ENCODE results near the gene NFIA. TPM values are rescaled to one million over a fixed set of nuclear protein-coding genes. Genes with fewer than 3 reads are reported as not detected.

NFIA gene
- total and polyA plus RNA-seq, 2 of the 13 experiments (the other 11 are each of a cell fraction or from before 2014, with no cell fraction given), result 14.7 to 28.5 TPM

- no peak overlapping the region for H3K27ac ChIP-seq (ENCODE audit: extremely low read length, insufficient read depth, low read length)
- peaks cover 0 to 9% of the 10 kb centered on the region in 2 experiments; a peak in 2 of 5 replicates for H3K36me3 ChIP-seq (replicated peaks in 1 of 2; ENCODE audit: control insufficient read depth in 1 of 2, insufficient read depth in 2 of 2, low read length in 2 of 2)
- FAIRE-seq, result no peak
- H3K4me3 ChIP-seq (replicated peaks in 1 of 3; ENCODE audit: insufficient read depth in 1 of 3, low read depth in 2 of 3, low read length in 3 of 3), result no peak overlapping the region
- 98% methylated on average over 4 of the region's 4 CpGs for WGBS (ENCODE audit: low lambda C conversion rate)
- H3K9ac ChIP-seq (ENCODE audit: insufficient read depth, low read depth, low read length), result no peak overlapping the region
- ChIA-PET CTCF (ENCODE audit: low intra/inter-chr PET ratio, low total read pairs) (no interaction called here), POLR2A (no interaction called here)
- no peak overlapping the region for H3K4me2 ChIP-seq (ENCODE audit: low read depth, low read length)
- peaks cover 72% of the 10 kb centered on the region for H3K79me2 ChIP-seq (ENCODE audit: insufficient read depth, low read length)
- intact Hi-C loops (cut with micrococcal nuclease; ENCODE audit: unreplicated experiment), result no loop called here
- DNase-seq (ENCODE audit: low spot score), result no peak
- H4K20me1 ChIP-seq (ENCODE audit: insufficient read depth, low read length), result no peaks in the 10 kb centered on the region
- H2AFZ ChIP-seq (ENCODE audit: low read length), result no peak overlapping the region
- in situ Hi-C loops (cut with HindIII; ENCODE audit: extremely low pct_ligation_motif_present, low pct_unique_long_range_greater_than_20kb), result no loop called here
- H3K27me3 ChIP-seq (ENCODE audit: control insufficient read depth in 1 of 2, insufficient read depth in 2 of 2, low read length in 2 of 2), result no peaks in the 10 kb centered on the region; a peak in 1 of 5 replicates
- no TSS peak for BruUV-seq (replicated peaks)
- peaks cover 37% of the 10 kb centered on the region for H3K4me1 ChIP-seq (ENCODE audit: insufficient read depth, low read length)
- ATAC-seq, result no peak
- H3K9me3 ChIP-seq (ENCODE audit: low read length), result no peaks in the 10 kb centered on the region
- TF ChIP-seq ZNF558 (CRISPR knock-in tag; IDR thresholded peaks at IDR 0.05; ENCODE audit: borderline replicate concordance), result no peak
- TF ChIP-seq PRMT3 (CRISPR knock-in tag; IDR thresholded peaks at IDR 0.05; ENCODE audit: borderline replicate concordance, low read depth), result no peak
- no peak for TF ChIP-seq ELF3 (CRISPR knock-in tag; IDR thresholded peaks at IDR 0.05)
- no peak for TF ChIP-seq ZNF543 (CRISPR knock-in tag; IDR thresholded peaks at IDR 0.05)
- TF ChIP-seq LCORL (IDR thresholded peaks at IDR 0.05), result no peak
- TF ChIP-seq LCORL (CRISPR knock-in tag; IDR thresholded peaks at IDR 0.05), result no peak
- TF ChIP-seq HDAC6 (IDR thresholded peaks at IDR 0.05; ENCODE audit: low read depth, low read length), result no peak
- TF ChIP-seq ZBTB40 (IDR thresholded peaks at IDR 0.05), result no peak
- no peak for TF ChIP-seq ZBTB40 (CRISPR knock-in tag; IDR thresholded peaks at IDR 0.05)
- no peak for TF ChIP-seq TAF1 (CRISPR knock-in tag; IDR thresholded peaks at IDR 0.05)
- TF ChIP-seq HIC2 (CRISPR knock-in tag; IDR thresholded peaks at IDR 0.05; ENCODE audit: low read depth), result no peak
- TF ChIP-seq ZNF3 (CRISPR knock-in tag; IDR thresholded peaks at IDR 0.05), result no peak
- no peak for TF ChIP-seq REL (CRISPR knock-in tag; conservative IDR thresholded peaks at IDR 0.05)
- no peak for TF ChIP-seq MED13 (CRISPR knock-in tag; IDR thresholded peaks at IDR 0.05)
These were observed 190.9 kb downstream of the NFIA start for GRCh38 chr1:61273167-61273705.
